Spleen (tissue), 7 donors: ENCODE results near the gene RAN.

ENCODE experiments used
- POLR2AphosphoS5 ChIP-seq, 3 donors: sonication (generic); formaldehyde crosslinking; IDR thresholded peaks; one replicate each; pipeline ENCODE4 v1.5.1; 2017; ENCODE audit warnings: antibody characterized with exemption in 3 of 3
- TF ChIP-seq, protein P1 (sequence below), 11 experiments: fragments of 200-600 bp in 7 of 11; fragments of 450-650 bp in 4 of 11; sonication (generic) in 4 of 11; IDR thresholded peaks in 8 of 11; conservative IDR thresholded peaks in 3 of 11; 1 replicate in 7 of 11; 2 replicates in 4 of 11; pipeline versions ENCODE4 v1.4.0 to v1.8.0; 2016 to 2021; ENCODE audit warnings: antibody characterized with exemption in 11 of 11, inconsistent platforms in 4 of 11, mild to moderate bottlenecking in 1 of 11
- donor health status: DM: no; HTN: no; CAD: no; lungs with moderate emphysema.
- donor health status: DM: no; HTN: no; CAD: no.
- donor health status: DM: no; HTN: no; CAD: no.

DNA sequence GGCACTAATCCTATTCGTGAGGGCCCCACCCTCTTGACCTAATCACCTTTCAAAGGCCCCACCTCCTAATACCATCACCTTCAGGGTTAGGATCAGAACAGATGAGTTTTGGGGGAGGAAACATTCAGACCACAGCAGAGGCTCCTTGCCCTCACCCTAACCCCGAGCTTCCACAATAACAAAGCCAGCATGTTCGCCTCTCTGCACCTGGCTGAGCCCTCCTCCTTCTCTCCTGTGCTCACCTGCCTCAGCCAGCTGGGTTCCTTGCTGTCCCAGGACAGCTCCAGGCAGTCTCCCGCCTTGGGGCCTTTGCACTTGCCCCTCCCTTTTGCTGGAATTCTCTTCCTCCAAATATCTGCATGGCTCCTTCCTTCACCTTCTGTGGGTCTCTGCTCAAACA is 9.7 kb upstream of the RAN start:
- TF ChIP-seq POLR2AphosphoS5 (IDR thresholded peaks at IDR 0.05): no peak
- TF ChIP-seq, protein P1, sequence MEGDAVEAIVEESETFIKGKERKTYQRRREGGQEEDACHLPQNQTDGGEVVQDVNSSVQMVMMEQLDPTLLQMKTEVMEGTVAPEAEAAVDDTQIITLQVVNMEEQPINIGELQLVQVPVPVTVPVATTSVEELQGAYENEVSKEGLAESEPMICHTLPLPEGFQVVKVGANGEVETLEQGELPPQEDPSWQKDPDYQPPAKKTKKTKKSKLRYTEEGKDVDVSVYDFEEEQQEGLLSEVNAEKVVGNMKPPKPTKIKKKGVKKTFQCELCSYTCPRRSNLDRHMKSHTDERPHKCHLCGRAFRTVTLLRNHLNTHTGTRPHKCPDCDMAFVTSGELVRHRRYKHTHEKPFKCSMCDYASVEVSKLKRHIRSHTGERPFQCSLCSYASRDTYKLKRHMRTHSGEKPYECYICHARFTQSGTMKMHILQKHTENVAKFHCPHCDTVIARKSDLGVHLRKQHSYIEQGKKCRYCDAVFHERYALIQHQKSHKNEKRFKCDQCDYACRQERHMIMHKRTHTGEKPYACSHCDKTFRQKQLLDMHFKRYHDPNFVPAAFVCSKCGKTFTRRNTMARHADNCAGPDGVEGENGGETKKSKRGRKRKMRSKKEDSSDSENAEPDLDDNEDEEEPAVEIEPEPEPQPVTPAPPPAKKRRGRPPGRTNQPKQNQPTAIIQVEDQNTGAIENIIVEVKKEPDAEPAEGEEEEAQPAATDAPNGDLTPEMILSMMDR (IDR thresholded peaks at IDR 0.05 in 8 of 11, conservative IDR thresholded peaks at IDR 0.05 in 3 of 11): no peak
